Measurements from ENCODE around the gene PLIN3.
"Not testable (repeated sequence)": the region's sequence is repeated elsewhere in the genome, so short reads cannot be mapped to it uniquely, and the experiment has no call there.

DNA sequence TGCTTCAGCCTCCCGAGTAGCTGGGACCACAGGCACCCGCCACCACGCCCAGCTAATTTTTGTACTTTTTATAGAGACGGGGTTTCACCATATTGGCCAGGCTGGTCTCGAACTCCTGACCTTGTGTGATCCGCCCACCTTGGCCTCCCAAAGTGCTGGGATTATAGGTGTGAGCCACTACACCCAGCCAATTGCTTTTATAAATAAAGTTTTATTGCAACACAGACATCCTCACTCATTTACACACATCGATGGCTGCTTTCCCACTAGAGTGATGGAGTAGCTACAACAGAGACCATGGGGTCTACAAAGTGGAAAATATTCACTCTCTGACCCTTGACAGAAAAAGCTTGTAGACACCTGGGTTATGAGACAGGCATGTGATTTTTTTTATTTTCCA lies 45.1 kb downstream of the PLIN3 start:
- not testable (repeated sequence) for TF ChIP-seq ZNF792 (tag by site-specific recombination; IDR thresholded peaks at IDR 0.05); ZSCAN30 (tag by site-specific recombination; IDR thresholded peaks at IDR 0.05); CTCF (tag by site-specific recombination; IDR thresholded peaks at IDR 0.05); ZNF610 (tag by site-specific recombination; IDR thresholded peaks at IDR 0.05; ENCODE audit: borderline replicate concordance); ZNF24 (tag by site-specific recombination; IDR thresholded peaks at IDR 0.05); ATF2 (tag by site-specific recombination; IDR thresholded peaks at IDR 0.05; ENCODE audit: low read depth); SP3 (tag by site-specific recombination; IDR thresholded peaks at IDR 0.05); ZBTB20 (tag by site-specific recombination; IDR thresholded peaks at IDR 0.05)
